Brain pericyte (primary cell): ENCODE measurements around the gene PCGF2.

ENCODE experiments used
- DNase-seq: peaks from one replicate; pipeline ENCODE4 v3.0.0-alpha.2; 2012; ENCODE audit warnings: low read depth, low spot score

The PCGF2 gene

DNA sequence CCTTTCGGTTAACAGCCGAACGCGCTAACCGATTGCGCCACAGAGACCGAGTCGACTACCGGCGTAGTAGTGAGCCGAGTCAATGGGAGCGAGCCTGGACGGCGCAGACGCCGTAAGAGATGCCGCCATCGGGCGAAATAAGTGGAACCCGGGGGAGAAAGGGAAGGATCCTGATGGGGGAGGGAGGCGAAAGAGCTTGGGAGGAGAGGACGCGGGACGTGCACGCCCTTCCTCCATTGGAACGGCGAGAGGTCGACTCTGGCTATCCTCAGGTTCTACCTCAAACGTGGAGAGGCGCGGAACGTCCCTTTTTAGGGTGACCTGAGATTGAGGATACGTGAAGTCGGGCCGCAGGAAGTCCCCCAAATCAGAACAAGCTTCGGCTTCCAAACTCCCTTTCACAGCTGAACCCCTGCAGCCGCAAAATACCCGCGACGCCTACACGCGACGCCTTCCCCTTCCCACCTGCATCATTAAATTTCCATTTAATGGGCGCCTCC lies 3.7 kb upstream of the PCGF2 start:
- DNase-seq = peak; percentile 71

DNA sequence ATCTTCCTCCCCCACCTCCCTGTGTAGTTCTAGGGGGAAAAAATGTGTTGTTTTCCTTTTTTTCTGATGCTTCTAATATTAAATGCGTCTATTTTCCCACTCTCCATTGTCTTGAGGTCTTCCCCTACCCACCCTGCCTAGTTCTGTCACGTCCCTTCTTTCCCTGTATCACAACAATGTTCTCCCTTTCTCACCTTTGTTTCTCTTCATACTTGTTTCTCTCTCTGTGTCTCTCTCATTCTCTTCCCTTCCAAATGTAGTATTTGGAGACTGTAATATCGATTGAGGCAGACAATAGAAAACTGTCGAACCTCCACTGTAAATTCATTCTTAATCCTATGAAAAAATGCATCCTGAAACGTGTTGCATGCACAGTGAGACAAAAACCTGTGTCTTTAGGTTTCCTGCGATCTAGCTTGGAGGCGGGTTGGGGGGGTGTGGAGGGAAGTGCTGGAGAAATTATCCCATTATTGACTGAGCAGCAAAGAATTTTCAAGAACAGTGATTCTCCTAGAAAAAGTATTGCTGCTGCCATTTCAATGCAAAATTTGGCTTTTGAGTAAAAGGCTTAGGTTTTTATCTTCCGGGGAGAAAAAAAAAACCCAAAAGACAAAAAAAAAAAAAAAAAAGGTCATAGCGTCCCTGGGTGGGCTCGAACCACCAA lies 3.1 kb upstream of the PCGF2 start:
- no peak for DNase-seq

DNA sequence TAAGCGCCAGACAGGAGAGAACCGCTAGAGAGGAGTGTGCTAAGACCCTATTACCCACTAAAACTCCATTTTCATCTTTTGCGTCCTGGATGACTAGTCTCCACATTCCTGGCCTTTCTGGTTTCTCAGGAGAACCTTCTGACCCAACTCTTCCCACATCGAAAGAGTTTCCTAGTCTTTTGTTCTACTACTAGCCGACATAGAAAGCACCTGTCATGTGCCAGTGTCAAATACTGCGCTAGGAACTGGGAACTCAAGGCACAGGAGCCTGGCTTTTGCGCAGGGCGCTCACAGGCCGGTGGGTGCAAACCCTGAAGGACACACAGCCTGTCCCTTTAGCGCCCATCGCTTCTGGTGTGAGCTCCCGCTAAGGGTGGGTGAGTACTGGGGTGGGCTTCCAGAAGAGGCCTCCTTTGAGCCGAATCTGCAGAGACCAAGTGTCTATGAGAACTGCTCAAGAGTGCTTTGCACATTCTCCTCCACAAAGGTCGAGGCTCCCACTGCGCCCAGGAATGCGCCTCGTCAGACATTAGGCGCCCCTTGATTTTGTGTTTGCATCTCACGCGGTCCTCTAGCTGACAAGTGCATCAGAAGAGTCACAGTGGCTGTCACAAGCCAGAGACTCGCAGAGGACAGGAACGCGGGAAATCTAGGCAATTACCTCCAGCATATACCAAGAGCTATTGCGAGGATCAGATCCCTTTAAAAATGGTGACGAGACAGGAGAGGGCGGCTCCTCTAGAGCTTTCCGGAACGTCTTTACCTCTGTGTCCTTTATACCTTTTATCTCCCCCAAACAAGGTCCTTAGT lies 2.4 kb upstream of the PCGF2 start:
- no peak for DNase-seq

DNA sequence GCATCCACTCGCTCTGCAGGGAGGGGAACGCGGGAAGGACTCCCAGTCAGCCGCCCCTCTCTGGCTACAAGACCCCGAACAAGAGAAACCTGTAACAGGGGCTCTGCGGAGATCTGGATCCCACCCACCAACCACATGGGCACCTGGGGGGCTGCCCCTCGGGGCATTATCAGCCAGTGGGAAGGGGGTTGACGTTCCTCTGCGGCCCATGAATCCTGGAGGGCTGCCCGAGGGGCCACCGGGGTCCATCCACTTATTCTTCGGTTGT lies 1.8 kb upstream of the PCGF2 start:
- DNase-seq = no peak

DNA sequence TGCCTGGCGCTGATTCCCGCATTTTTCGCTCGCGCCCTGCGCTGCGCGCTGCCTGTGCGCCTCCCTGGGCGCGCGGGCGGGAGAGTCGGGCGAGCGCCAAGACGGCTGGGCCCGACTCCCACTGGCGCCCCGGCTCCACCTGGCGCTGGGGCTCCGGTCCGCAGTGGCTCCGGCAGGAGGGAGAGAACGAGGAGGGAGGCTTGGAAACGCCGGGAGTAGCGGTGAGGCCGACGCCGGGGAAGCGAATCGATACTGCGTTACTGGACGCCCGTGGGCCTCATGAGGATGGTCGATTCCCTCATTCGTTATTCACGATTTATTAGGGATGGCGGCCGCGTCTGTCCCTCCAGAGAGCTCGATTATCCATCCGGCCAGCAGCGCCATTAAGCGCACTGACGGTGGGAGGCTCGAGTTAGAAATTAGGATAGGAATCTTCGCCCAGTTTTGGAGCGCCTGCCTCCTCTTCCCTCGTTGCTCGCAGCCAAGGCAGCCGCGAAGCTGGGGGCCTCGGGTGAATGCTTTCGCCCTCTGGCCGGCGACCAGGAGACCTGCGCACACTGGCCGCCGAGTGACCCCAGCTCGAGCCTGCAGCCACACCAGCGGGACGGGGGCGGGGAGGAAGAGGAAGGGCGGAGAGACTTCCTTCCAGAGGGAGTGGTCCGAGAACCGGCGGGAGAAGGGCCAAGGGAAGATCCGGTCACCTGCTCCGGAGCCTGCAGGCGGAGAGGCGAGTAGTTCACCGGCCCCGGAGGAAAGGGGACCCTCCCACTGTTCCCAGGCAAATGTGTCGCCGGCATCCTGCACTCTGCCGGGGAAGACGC lies 1.3 kb upstream of the PCGF2 start:
- DNase-seq = no peak

DNA sequence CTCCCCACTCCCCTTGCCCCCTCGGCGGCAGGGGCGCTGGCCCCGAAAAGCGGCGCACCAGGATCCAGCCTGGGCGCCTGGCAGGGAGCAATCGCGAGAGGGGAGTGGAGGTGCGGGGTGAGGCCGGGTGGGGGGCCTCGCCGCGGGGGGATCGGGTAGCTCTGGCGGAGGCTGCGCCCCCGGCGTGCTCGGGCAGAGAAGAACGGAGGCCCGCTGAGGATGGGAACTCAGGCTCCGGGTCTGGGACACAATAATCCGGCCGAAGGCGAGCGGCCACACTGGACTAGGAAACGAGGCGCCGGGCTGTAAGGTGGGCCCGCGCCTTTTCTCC lies 721 bp upstream of the PCGF2 start:
- no peak for DNase-seq

DNA sequence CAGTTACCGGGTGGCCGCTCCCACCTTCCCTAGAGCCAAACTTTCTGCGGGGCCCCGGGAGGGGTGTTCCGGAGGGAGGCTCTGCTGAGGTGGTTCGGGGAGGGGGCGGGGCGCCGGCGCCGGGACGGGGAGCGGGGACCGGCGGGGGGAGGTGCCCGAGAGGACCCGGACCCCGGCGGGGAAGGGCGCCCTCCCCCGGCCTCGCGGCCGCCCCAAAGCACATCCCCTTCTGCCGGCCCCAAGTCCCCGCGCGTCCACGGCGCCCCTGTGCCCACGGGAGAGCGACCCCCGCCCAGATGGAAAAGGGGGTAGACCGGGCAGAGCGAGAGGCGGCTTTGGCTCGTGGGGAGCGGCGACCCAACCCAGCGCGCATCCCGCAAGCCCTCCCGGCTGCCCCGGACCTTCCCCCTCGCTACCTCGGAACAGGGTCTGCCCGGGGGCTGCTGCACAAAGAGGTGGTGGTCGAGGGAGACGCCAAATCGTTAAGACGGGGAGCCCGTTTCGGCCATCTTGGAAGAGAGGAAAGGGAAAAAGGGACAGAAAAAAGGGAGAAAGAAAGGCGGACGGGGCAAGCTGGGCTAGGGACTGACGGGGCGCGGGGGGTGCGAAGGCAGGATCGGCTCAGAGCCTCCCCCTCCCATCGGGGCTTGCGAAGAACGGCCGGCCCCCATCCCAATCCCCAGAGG lies 530 bp downstream of the PCGF2 start:
- no peak for DNase-seq

DNA sequence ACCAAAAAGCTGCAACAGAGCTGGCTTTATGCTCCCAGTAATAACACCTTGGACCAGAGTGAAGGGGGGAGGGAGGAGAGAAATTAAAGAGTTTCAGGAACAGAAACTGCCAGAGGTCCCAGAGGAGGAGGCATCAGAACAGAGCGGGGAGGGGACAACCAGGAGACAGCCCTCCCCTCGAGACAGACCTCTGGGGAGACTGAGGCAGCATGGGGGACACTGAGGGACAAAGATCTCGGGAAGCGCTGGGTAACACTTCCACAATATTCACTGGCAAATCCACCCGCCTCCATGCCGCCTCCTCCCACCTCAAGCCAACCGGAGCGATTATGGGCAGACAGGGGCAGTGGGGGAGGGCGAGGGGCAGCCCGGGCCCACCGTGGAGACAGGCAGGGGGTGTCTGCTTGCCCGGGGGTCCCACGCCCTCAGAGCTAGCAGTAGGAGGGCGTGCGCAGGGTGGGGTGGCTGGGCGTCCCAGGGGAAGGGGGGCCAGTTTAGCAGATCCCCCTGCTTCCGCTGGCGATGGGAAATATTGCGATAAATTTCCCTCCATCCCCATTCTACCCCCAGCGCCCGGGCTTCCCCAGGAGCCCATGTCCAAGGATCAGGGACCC lies 1.2 kb downstream of the PCGF2 start:
- no peak for DNase-seq

DNA sequence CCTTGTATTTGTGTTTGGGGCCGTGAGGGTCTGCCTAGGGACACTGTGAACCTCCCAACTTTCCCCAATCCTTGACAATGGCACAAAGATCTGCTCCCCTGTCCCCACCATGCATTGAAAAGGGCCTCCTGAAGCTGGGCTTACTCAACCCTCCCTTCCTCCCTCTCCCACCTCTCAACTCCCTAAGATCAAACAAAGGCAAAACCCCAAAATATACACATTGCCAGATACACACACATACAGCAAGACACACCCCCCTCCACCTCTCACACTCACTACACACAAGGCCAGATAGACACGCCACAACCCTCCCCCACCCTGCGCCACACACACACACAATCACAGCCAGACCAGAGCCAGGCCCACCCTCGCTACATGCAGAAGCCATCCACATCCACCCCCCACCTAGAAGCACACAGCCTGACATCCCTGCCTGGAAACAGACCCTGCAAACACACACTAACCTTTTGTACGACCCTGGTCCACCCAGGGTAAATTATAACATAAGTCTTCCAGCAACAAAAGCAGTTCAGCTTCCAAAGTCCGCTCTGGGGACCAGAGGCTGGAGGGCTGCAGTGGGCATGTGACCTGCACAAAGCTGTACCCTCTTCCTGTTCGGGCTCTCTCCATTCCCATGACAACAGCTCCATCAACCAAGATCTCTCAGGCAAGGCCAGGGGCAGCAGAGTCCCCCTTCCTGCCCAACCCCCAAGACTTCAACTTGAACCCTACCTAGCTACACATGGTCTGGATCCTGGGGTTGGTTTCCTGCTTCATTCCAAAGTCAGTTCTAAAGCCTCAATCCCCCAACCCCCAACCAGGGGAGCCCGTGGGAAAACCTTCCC lies 1.9 kb downstream of the PCGF2 start:
- DNase-seq = no peak

DNA sequence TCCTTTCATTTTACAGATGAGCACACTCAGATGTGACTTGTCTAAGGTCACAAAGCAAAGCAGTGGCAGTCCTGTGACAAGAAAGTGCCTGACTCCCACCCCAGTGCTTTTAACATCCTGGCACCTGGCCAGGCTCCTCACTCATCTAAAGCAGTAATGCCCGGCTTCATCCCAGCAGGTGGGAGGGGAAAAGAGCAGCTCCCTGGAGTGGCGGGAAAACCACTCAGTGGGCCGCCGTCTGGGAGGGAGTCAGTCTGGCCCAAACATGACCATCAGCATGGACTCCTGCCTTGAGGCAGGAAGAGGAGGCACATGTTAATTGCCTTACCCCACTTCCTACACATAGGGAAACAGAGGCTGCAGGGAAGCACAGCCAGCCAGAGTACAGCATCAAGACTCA lies 2.6 kb downstream of the PCGF2 start:
- DNase-seq = no peak

DNA sequence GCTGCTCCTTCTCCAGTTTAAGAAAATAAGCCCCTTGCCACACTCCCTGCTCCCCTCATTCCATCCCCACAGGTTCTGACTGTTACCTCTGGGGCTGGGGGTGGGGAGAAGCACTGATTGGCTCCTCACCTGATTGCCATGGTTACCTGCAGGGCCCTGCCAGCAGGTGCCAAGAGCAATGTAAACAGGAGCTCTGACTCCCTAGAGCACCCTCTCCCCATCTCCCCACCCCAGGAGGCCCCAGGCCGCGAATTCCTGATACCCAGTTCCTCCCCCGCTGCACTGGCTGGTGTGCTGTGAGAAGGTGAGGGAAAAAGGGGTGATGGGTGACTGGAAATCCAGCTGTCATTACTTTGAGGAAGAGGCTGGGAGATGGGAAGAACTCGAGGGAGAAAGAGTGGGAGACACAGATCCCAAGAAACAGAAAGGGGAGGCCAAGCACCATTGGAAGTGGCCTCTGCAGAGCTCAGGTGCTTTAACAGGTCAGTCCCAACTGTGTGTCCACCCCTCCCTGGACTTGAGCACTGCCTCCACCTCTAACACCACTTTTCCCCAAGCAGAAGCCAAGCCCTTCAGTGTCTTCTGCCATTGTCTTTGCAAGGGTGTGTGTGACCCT lies 4.5 kb downstream of the PCGF2 start:
- no peak for DNase-seq

DNA sequence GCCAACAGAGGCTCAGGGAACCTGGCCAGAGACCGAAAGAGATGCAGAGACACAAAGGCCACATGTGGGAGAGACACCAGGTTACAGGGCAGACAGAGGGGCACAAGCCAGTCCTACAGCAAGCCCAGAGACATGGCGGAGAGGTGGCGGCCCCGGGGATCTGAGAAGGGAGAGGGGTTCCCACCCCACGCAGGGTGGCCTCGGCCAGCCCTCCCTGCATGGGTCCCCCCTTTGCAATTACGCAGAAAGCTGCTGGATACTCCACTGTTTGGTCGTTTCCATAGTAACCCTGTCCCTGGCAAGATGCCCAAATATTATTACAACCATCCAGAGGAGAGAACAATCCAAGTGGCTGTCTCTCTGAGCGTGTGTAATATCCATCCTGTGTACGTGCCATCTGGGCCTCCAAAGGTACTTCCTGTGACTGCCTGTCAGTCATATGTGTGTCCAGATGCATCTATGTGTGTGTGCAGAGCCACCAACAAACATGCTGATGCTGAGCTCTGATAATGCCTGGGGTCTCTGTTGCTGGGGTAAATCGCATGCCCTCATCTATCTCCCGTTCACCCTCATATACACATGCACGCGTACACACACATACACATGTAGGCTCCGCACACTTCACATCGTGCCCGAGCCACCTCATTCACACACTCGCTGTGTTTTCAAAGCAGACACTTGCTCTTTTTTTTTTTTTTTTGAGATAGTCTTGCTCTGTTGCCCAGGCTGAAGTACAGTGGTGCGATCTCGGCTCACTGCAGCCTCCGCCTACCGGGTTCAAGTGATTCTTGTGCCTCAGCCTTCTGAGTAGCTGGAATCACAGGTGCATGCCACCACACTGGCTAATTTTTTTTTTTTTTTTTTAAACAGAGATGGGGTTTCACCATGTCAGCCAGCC lies 5.5 kb downstream of the PCGF2 start:
- DNase-seq = peak; percentile 77

DNA sequence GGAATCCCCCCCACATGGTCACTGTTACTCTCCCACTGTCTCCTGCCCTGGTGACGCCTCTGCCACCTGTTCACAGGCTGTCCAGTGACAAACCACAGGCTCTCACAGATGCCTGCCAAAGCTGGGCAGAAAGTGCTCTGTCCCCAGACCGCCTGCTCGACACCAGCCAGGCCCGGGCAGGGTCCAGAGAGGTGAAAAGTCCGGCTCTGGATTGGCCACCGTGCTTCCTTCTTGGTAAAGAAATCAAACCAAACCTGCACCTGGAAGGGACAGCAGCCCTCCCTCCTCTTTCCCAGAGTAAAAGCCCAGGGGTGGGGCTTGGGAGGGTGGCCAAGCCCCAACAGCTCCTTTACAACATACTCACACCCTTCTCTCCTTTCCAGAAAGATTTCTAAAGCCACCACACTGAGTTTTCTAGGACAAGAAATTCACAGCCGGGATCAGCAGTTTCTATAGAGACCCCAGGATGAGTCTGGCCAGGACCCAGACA lies 6.2 kb downstream of the PCGF2 start:
- no peak for DNase-seq

DNA sequence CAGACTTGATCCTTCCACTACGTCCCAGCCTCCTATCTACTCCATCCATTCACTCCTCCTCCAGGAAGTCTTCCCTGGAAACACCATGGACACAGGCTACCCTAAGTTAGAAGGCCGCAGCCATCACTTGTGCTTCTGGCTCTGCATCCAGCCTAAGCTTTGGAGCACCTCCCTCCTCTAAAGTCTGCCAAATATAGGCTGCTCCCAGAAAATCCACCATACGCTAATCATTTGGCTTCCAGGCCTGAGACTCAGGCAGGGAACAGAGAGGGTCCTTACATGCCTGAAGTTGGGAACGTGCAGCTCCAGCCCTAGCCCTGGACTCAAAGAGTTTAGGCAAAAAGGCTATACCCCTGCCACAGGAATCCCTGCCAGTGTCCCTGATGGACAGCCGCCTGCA lies 6.7 kb downstream of the PCGF2 start:
- no peak for DNase-seq

DNA sequence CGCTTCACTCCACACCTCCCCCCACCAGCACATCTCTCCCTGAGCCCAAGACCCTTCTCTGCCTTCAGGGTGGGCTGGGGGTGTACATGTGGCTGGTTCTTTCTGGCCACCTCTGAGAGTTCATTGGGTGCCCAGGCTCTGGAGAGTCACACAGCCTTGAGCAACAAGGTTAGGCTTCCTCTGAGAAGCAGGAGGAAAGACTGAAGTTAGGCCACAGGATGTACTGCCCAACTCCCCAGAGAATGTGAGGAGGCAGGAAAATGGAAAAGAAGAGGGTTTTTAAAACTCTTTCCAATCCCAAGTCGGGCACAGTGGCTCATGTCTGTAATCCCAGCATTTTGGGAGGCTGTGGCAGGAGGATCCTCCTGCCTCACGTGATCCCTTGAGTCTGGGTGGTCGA lies 7.3 kb downstream of the PCGF2 start:
- DNase-seq = no peak

DNA sequence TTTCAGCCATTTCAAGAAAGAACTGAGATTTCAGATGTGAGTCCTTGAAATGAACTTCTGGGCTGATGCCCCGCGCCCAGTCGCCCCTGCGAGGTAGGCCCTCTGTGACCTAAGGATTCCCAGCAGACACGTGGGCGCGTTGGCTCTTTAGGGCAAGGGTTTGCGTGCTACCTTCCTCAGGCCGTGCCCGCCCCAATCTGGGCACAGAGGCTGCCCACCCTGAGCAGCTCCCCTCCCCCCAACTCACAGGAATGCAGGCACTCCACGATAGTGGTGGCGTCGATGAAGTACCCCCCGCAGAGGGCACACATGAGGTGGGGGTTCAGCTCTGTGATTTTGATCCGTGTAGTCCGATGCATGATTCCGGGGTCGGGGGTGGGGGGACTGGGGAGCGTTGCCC lies 8.1 kb downstream of the PCGF2 start:
- DNase-seq = no peak

DNA sequence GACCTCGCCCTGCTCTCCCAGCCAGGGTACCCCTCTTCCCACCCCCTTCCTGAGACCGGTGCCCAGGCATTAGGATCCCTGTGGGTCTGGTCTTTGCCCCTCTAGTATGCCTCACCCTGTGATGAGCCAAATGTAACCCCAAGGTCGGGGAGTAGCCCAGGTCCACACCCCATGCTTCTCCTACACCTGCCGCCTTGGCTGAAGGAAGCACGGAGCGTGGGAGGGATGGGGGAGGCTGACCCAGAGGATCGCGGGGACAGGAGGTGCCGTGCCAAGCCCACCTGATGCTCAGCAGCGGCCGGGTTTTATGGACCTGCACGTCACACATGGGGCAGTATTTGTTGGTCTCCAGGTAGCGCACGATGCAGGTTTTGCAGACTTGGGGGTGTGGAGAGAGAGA lies 8.8 kb downstream of the PCGF2 start:
- DNase-seq = no peak

DNA sequence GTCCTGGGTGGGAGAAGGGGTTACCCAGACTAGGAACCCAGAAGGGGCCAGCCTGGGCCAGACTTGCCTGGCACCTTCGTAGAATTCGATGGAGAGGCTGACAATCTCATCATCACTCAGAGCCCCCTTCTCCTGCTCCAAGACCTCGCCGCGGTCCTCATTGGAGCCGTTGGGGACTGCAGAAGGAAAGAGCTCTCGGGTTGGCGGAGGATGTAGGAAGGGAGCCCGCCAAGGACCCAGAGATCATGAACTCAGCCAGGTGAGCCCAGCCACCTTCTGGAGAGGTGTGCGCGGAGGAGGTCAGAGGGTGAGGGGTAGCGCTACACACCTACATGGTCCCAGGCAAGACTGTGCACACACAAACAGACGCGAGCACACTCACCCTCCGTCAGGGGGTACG lies 9.4 kb downstream of the PCGF2 start:
- no peak for DNase-seq

DNA sequence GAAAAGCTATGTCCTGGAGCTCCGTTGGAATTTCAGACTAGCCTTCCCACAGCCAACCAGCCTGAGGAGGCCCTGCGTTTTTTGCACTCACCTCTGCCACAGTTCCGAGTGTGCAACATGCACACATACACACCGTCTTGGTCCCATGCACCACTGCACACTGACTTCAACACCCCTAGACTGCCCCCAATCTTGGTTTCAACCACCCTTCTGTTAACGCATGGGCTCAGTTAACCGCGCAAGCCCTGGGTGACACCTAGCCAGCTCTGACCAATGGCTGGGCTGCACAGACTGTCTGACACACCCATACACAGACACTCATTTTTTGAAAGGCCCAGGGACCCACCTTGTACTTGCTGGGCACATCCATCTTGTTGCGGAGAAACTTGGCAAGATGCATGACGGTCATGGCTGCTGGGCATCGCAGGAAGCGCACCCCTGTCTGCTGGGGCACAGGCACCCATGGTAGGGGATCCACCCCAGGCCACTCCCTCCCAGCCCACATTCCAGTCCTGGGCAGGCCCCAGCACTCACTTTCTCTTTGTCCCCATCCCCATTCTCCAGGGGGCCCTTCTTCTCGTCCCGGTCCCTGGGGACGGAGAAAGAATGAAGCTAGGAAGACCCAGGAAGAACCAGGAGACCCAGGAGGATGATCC lies 10.0 kb downstream of the PCGF2 start:
- no peak for DNase-seq
